HCT116 (cell line): ENCODE results near the gene INSRR. TPM values are rescaled to one million over a fixed set of nuclear protein-coding genes. Genes with fewer than 3 reads are reported as not detected.

Source experiments
- ATAC-seq: fragments of 200-7000 bp; cut with Tn5 transposase; 2 replicates; pipeline ENCODE4 v1.9.1; 2020; ENCODE audit warnings: mild to moderate bottlenecking, moderate library complexity
- BruUV-seq: library from RNA; stranded (reverse); fragments of 400-500 nt; replicated peaks from 2 replicates; lab custom pipeline; 2021; lab: Mats Ljungman, UMichigan
- CTCF ChIA-PET: fragments of 300-600 bp; sonication (Branson Sonifier 250); formaldehyde crosslinking; loops from one replicate; lab custom pipeline; 2021; ENCODE audit warnings: antibody characterized with exemption; lab: Charles Lee
- POLR2A ChIA-PET: fragments of 300-600, 350-600 bp; sonication (Branson Sonifier 250); formaldehyde crosslinking; loops from one replicate; lab custom pipeline; 2021; ENCODE audit warnings: antibody characterized with exemption; lab: Charles Lee
- RAD21 ChIA-PET, 2 experiments: fragments of 300-600 bp; sonication (Branson Sonifier 250); formaldehyde crosslinking; loops; one replicate each; lab custom pipeline; 2023; ENCODE audit warnings: low total read pairs in 2 of 2; ENCODE audit not compliant: uncharacterized antibody in 2 of 2, unreplicated experiment in 2 of 2, low non-redundant PET in 1 of 2; lab: Charles Lee
- DNase-seq: peaks from one replicate; pipeline ENCODE4 v3.0.0-alpha.2; 2010; ENCODE audit warnings: low read depth, low spot score
- H2AFZ ChIP-seq: fragments of 200-600 bp; shearing (Covaris generic), sonication (generic); 2 replicates; pipeline ENCODE4 v1.6.1; 2017; ENCODE audit warnings: low read depth, mixed run types, mixed read lengths, antibody characterized with exemption, low read length; ENCODE audit not compliant: poor library complexity, severe bottlenecking
- H3K27ac ChIP-seq: 2 replicates; pipeline ENCODE4 v1.5.1; 2012; ENCODE audit warnings: low read depth, low read length
- H3K27me3 ChIP-seq: fragments of 200-600 bp; sonication (generic); 2 replicates; pipeline ENCODE4 v1.6.1; 2016; ENCODE audit warnings: mixed run types, low read length, mixed read lengths; ENCODE audit not compliant: insufficient read depth
- H3K36me3 ChIP-seq, 2 experiments: fragments of 200-500 bp in 1 of 2; fragments of 200-600 bp in 1 of 2; sonication (Bioruptor generic) in 1 of 2; sonication (generic) in 1 of 2; 2 replicates each; pipeline versions ENCODE4 v1.5.1 to v1.6.1; 2014 to 2016; ENCODE audit warnings: low read length in 2 of 2, inconsistent platforms in 1 of 2, mixed read lengths in 1 of 2, mixed run types in 1 of 2; ENCODE audit not compliant: insufficient read depth in 2 of 2, control insufficient read depth in 1 of 2
- H3K4me1 ChIP-seq, 2 experiments: fragments of 200-600 bp in 1 of 2; sonication (generic) in 1 of 2; 2 replicates each; pipeline versions ENCODE4 v1.5.1 to v1.6.1; 2012 to 2017; ENCODE audit warnings: low read length in 2 of 2, inconsistent platforms in 1 of 2, mild to moderate bottlenecking in 1 of 2, mixed read lengths in 1 of 2, mixed run types in 1 of 2, moderate library complexity in 1 of 2; ENCODE audit not compliant: insufficient read depth in 2 of 2, control insufficient read depth in 1 of 2
- H3K4me2 ChIP-seq: fragments of 200-600 bp; sonication (generic); 2 replicates; pipeline ENCODE4 v1.6.1; 2017; ENCODE audit warnings: mixed run types, low read length, mixed read lengths
- H3K4me3 ChIP-seq, 2 experiments: fragments of 200-600 bp in 1 of 2; sonication (generic) in 1 of 2; replicated peaks in 1 of 2; 2 replicates each; pipeline ENCODE4 v1.5.1; 2011 to 2016; ENCODE audit warnings: low read length in 2 of 2, control low read depth in 1 of 2, low read depth in 1 of 2, mild to moderate bottlenecking in 1 of 2, mixed read lengths in 1 of 2, mixed run types in 1 of 2
- H3K79me2 ChIP-seq: fragments of 200-600 bp; sonication (generic); 2 replicates; pipeline ENCODE4 v1.6.1; 2017; ENCODE audit warnings: mild to moderate bottlenecking, mixed run types, low read length, moderate library complexity, mixed read lengths; ENCODE audit not compliant: insufficient read depth
- H3K9ac ChIP-seq: fragments of 200-600 bp; sonication (generic); 2 replicates; pipeline ENCODE4 v1.6.1; 2016; ENCODE audit warnings: low read length, mixed read lengths
- H3K9me2 ChIP-seq: fragments of 200-600 bp; sonication (generic), shearing (Covaris generic); 2 replicates; pipeline ENCODE4 v1.6.1; 2017; ENCODE audit warnings: mixed run types, mild to moderate bottlenecking, moderate library complexity; ENCODE audit not compliant: insufficient read depth
- H3K9me3 ChIP-seq, 2 experiments: fragments of 200-500 bp in 1 of 2; fragments of 200-600 bp in 1 of 2; sonication (Bioruptor generic) in 1 of 2; sonication (generic) in 1 of 2; 2 replicates each; pipeline ENCODE4 v1.6.1; 2014 to 2017; ENCODE audit warnings: low read length in 2 of 2, mixed read lengths in 2 of 2, inconsistent platforms in 1 of 2, low read depth in 1 of 2, mild to moderate bottlenecking in 1 of 2, mixed run types in 1 of 2, moderate library complexity in 1 of 2; ENCODE audit not compliant: control insufficient read depth in 1 of 2, insufficient read depth in 1 of 2
- H4K20me1 ChIP-seq: fragments of 200-600 bp; sonication (generic), shearing (Covaris generic); 2 replicates; pipeline ENCODE4 v1.6.1; 2017; ENCODE audit warnings: mixed run types, mild to moderate bottlenecking, moderate library complexity; ENCODE audit not compliant: insufficient read depth
- CBX3 ChIP-seq: IDR thresholded peaks from 2 replicates; pipeline ENCODE4 v1.6.1; 2012; ENCODE audit warnings: low read depth
- CEBPB ChIP-seq: IDR thresholded peaks from 2 replicates; pipeline ENCODE4 v1.6.1; 2012; ENCODE audit warnings: low read depth
- CTCF ChIP-seq, 3 experiments: fragments of 200-600 bp in 1 of 3; sonication (generic) in 1 of 3; IDR thresholded peaks in 2 of 3; conservative IDR thresholded peaks in 1 of 3; 2 replicates each; pipeline ENCODE4 v1.5.1; 2012 to 2017; ENCODE audit warnings: low read depth in 2 of 3, low read length in 2 of 3, antibody characterized with exemption in 1 of 3, borderline replicate concordance in 1 of 3, control low read depth in 1 of 3, mild to moderate bottlenecking in 1 of 3, mixed read lengths in 1 of 3, mixed run types in 1 of 3, moderate library complexity in 1 of 3; ENCODE audit not compliant: insufficient read depth in 1 of 3
- EGR1 ChIP-seq: IDR thresholded peaks from 2 replicates; pipeline ENCODE4 v1.6.1; 2012; ENCODE audit warnings: low read depth
- ELF1 ChIP-seq: IDR thresholded peaks from 2 replicates; pipeline ENCODE4 v1.6.1; 2012; ENCODE audit warnings: low read depth, borderline replicate concordance
- EZH2 ChIP-seq: fragments of 200-600 bp; sonication (generic); IDR thresholded peaks from 2 replicates; pipeline ENCODE4 v1.6.1; 2017; ENCODE audit warnings: antibody characterized with exemption, mixed run types
- JUND ChIP-seq: IDR thresholded peaks from 2 replicates; pipeline ENCODE4 v1.6.1; 2012
- MAX ChIP-seq: IDR thresholded peaks from 2 replicates; pipeline ENCODE4 v1.6.1; 2012
- POLR2A ChIP-seq: IDR thresholded peaks from 2 replicates; pipeline ENCODE4 v1.7.0; 2011; ENCODE audit warnings: borderline replicate concordance; ENCODE audit not compliant: insufficient read depth, insufficient read length; ENCODE audit errors: extremely low read depth
- POLR2AphosphoS5 ChIP-seq: IDR thresholded peaks from 2 replicates; pipeline ENCODE4 v1.6.1; 2011; ENCODE audit warnings: mild to moderate bottlenecking, low read depth, low read length, moderate library complexity
- REST ChIP-seq: IDR thresholded peaks from 2 replicates; pipeline ENCODE4 v1.6.1; 2012; ENCODE audit warnings: low read depth
- SIN3A ChIP-seq: IDR thresholded peaks from 2 replicates; pipeline ENCODE4 v1.6.1; 2012; ENCODE audit warnings: low read depth
- SP1 ChIP-seq: IDR thresholded peaks from 2 replicates; pipeline ENCODE4 v1.6.1; 2012; ENCODE audit warnings: low read depth
- SRF ChIP-seq: IDR thresholded peaks from 2 replicates; pipeline ENCODE4 v1.6.1; 2012; ENCODE audit warnings: low read depth
- TCF7L2 ChIP-seq: IDR thresholded peaks from 2 replicates; pipeline ENCODE4 v1.7.0; 2011; ENCODE audit warnings: borderline replicate concordance, inconsistent platforms; ENCODE audit not compliant: insufficient read depth, insufficient read length; ENCODE audit errors: extremely low read depth
- ZBTB33 ChIP-seq: IDR thresholded peaks from 2 replicates; pipeline ENCODE4 v1.6.1; 2011; ENCODE audit warnings: mild to moderate bottlenecking, low read length, moderate library complexity; ENCODE audit not compliant: insufficient replicate concordance; ENCODE audit errors: extremely low read depth
- ZFX ChIP-seq: fragments of 450-650 bp; IDR thresholded peaks from 2 replicates; pipeline ENCODE4 v1.6.1; 2017
- ZNF274 ChIP-seq: fragments of 200-500 bp; sonication (Bioruptor generic); IDR thresholded peaks from 2 replicates; pipeline ENCODE4 v1.6.1; 2014; ENCODE audit warnings: mild to moderate bottlenecking, low read depth, low read length, inconsistent platforms
- intact Hi-C: fragments of 100-400 bp; cut with micrococcal nuclease; formaldehyde crosslinking; loops from 2 replicates; pipeline ENCODE4 v1.10.0; 2022
- total RNA-seq: library from RNA; stranded (reverse); gene quantifications from one replicate; pipeline ENCODE4 v1.2.1, GENCODE V29; 2021; ENCODE audit not compliant: unreplicated experiment

The INSRR gene
- total RNA-seq, 1 experiment from 2014 or later, result not detected

GRCh38 chr1:156862584-156862983 lies 3.7 kb upstream of the INSRR start:
- Histone ChIP-seq H2AFZ (no peak overlapping the region), H3K27ac (no peak overlapping the region), H4K20me1 (no peaks in the 10 kb centered on the region), H3K79me2 (no peaks in the 10 kb centered on the region), H3K4me2 (no peak overlapping the region), H3K4me3 (no peak overlapping the region)
- CTCF ChIA-PET, result interaction anchor here (5.0 to 6.5 kb wide), 2 partner anchors 136 to 173 kb away, joined by 104 to 136 read pairs; partner anchors contain the start of genes ISG20L2 and METTL25B
- TF ChIP-seq MAX (no peak), SP1 (no peak), CBX3 (no peak), JUND (no peak), SIN3A (no peak), ZBTB33 (no peak), CTCF (IDR thresholded peaks at IDR 0.05 in 2 of 3, conservative IDR thresholded peaks at IDR 0.05 in 1 of 3; ENCODE audit: borderline replicate concordance in 1 of 3, insufficient read depth in 1 of 3, low read depth in 2 of 3, low read length in 2 of 3) (no peak), ZNF274 (no peak), REST (no peak), ZFX (no peak), CEBPB (no peak), EGR1 (no peak), TCF7L2 (no peak), POLR2A (no peak), EZH2 (no peak), ELF1 (no peak), SRF (no peak), POLR2AphosphoS5 (no peak)
- TF ChIP-seq, all 23 proteins: peak for 0
- H3K9me3 ChIP-seq, result no peaks in the 10 kb centered on the region
- peaks cover 4 to 17% of the 10 kb centered on the region in 2 experiments; a peak in 3 of 4 replicates for H3K4me1 ChIP-seq
- DNase-seq, result no peak
- no peaks in the 10 kb centered on the region for H3K9me2 ChIP-seq
- H3K9ac ChIP-seq, result no peak overlapping the region
- no peak for ATAC-seq
- H3K36me3 ChIP-seq, result no peaks in the 10 kb centered on the region
- RAD21 ChIA-PET, result no interaction called here
- peaks cover 3% of the 10 kb centered on the region; the same call in 1 of the 2 replicates for H3K27me3 ChIP-seq
- BruUV-seq, result no TSS peak
- POLR2A ChIA-PET, result no interaction called here
- intact Hi-C loops, result no loop called here
